Thoracic aorta (tissue), 2 donors: ENCODE results near the gene TCF7L2. TPM values are rescaled to one million over a fixed set of nuclear protein-coding genes. Genes with fewer than 3 reads are reported as not detected.

Experiments
- ATAC-seq: fragments of 150-250 bp; one replicate; pipeline ENCODE4 v1.8.0; 2017; ENCODE audit warnings: low read depth; ENCODE audit not compliant: insufficient number of reproducible peaks, low FRiP score
- DNase-seq: peaks from one replicate; pipeline ENCODE4 v3.0.0-alpha.2; 2020; ENCODE audit warnings: low spot score
- H3K27ac ChIP-seq, 2 donors: fragments of 200-600 bp; sonication (generic); 1 replicate in 1 of 2; 2 replicates in 1 of 2; pipeline ENCODE4 v1.5.1; 2016; ENCODE audit warnings: mild to moderate bottlenecking in 2 of 2, moderate library complexity in 2 of 2
- H3K27me3 ChIP-seq: fragments of 200-600 bp; sonication (generic); replicated peaks from 2 replicates; pipeline ENCODE4 v1.6.0; 2016; ENCODE audit warnings: mild to moderate bottlenecking; ENCODE audit not compliant: insufficient read depth
- H3K36me3 ChIP-seq: fragments of 200-600 bp; sonication (generic); one replicate; pipeline ENCODE4 v1.5.1; 2016
- H3K4me1 ChIP-seq, 2 donors: fragments of 200-600 bp; sonication (generic); 1 replicate in 1 of 2; 2 replicates in 1 of 2; pipeline versions ENCODE4 v1.5.1 to v1.6.0; 2016; ENCODE audit warnings: low read depth in 2 of 2, mild to moderate bottlenecking in 1 of 2; ENCODE audit not compliant: control insufficient read depth in 1 of 2
- H3K4me3 ChIP-seq: fragments of 200-600 bp; sonication (generic); 2 replicates; pipeline ENCODE4 v1.5.1; 2016; ENCODE audit warnings: mild to moderate bottlenecking
- H3K9me3 ChIP-seq: fragments of 200-600 bp; sonication (generic); 2 replicates; pipeline ENCODE4 v1.5.1; 2016
- CTCF ChIP-seq: fragments of 200-600 bp; sonication (generic); IDR thresholded peaks from one replicate; pipeline ENCODE4 v1.5.1; 2019; ENCODE audit warnings: antibody characterized with exemption
- total RNA-seq, 2 donors: library from RNA; depleted of rRNA; stranded (reverse); fragments of >200 nt; gene quantifications; one replicate each; pipeline versions ENCODE4 v1.1.0 to v1.2.3, GENCODE V29; 2016

The TCF7L2 gene
- total RNA-seq, 2 donors from 2014 or later: 21.4 to 50.5 TPM

GRCh38 chr10:113003052-113003451 lies 53.0 kb downstream of the TCF7L2 start:
- Histone ChIP-seq H3K4me1 (peaks cover 18 to 91% of the 10 kb centered on the region in 2 donors), H3K4me3 (no peak overlapping the region), H3K36me3 (no peaks in the 10 kb centered on the region), H3K9me3 (no peaks in the 10 kb centered on the region), H3K27me3 (no peaks in the 10 kb centered on the region), H3K27ac (no peak overlapping the region)
- DNase-seq (no peak), ATAC-seq (no peak)
- TF ChIP-seq CTCF: no peak

- Histone ChIP-seq H3K4me1 (peaks cover 18 to 86% of the 10 kb centered on the region in 2 donors), H3K4me3 (no peak overlapping the region), H3K27ac (no peak overlapping the region), H3K36me3 (no peaks in the 10 kb centered on the region), H3K27me3 (no peaks in the 10 kb centered on the region), H3K9me3 (no peaks in the 10 kb centered on the region)
- no peak for TF ChIP-seq CTCF
- no peak for ATAC-seq
- no peak for DNase-seq
These were observed 54.1 kb downstream of the TCF7L2 start for GRCh38 chr10:113004069-113004618.

- no peak for ATAC-seq
- Histone ChIP-seq H3K36me3 (no peaks in the 10 kb centered on the region), H3K9me3 (no peaks in the 10 kb centered on the region), H3K27ac (peak overlapping the region; percentile 55 to 60), H3K4me3 (no peak overlapping the region), H3K27me3 (no peaks in the 10 kb centered on the region), H3K4me1 (peaks cover 18 to 74% of the 10 kb centered on the region in 2 donors)
- DNase-seq: no peak
- no peak for TF ChIP-seq CTCF
These were observed 55.3 kb downstream of the TCF7L2 start for GRCh38 chr10:113005380-113005779.

- Histone ChIP-seq H3K27me3 (no peaks in the 10 kb centered on the region), H3K27ac (peak overlapping the region; percentile 55 to 60), H3K4me3 (peak overlapping the region; percentile 30), H3K36me3 (no peaks in the 10 kb centered on the region), H3K4me1 (peaks cover 18 to 65% of the 10 kb centered on the region in 2 donors), H3K9me3 (no peaks in the 10 kb centered on the region)
- DNase-seq: no peak
- ATAC-seq: no peak
- TF ChIP-seq CTCF: no peak
These were observed 56.8 kb downstream of the TCF7L2 start for GRCh38 chr10:113006656-113007342.

GRCh38 chr10:113007343-113007771 lies 57.3 kb downstream of the TCF7L2 start:
- TF ChIP-seq CTCF: no peak
- Histone ChIP-seq H3K9me3 (no peaks in the 10 kb centered on the region), H3K4me3 (no peak overlapping the region), H3K27me3 (no peaks in the 10 kb centered on the region), H3K36me3 (no peaks in the 10 kb centered on the region), H3K27ac (peak overlapping the region in 1 of 2 donors; percentile 55), H3K4me1 (peaks cover 18 to 59% of the 10 kb centered on the region in 2 donors)
- ATAC-seq (no peak), DNase-seq (no peak)
